Pulmonary artery endothelial cell (primary cell): ENCODE results near the gene PDZD7. TPM values are rescaled to one million over a fixed set of nuclear protein-coding genes. Genes with fewer than 3 reads are reported as not detected.
"Not testable (repeated sequence)": the region's sequence is repeated elsewhere in the genome, so short reads cannot be mapped to it uniquely, and the experiment has no call there.

ENCODE experiments used
- DNase-seq: peaks from one replicate; pipeline ENCODE4 v3.0.0-alpha.2; 2011; ENCODE audit warnings: low read depth, low spot score
- total RNA-seq: library from RNA; depleted of rRNA; stranded (reverse); fragments of >200 nt; gene quantifications from 2 replicates; pipeline ENCODE4 v1.2.3, GENCODE V29; 2014

PDZD7 gene
- total RNA-seq, 1 donor from 2014 or later = 0.46 TPM

DNA sequence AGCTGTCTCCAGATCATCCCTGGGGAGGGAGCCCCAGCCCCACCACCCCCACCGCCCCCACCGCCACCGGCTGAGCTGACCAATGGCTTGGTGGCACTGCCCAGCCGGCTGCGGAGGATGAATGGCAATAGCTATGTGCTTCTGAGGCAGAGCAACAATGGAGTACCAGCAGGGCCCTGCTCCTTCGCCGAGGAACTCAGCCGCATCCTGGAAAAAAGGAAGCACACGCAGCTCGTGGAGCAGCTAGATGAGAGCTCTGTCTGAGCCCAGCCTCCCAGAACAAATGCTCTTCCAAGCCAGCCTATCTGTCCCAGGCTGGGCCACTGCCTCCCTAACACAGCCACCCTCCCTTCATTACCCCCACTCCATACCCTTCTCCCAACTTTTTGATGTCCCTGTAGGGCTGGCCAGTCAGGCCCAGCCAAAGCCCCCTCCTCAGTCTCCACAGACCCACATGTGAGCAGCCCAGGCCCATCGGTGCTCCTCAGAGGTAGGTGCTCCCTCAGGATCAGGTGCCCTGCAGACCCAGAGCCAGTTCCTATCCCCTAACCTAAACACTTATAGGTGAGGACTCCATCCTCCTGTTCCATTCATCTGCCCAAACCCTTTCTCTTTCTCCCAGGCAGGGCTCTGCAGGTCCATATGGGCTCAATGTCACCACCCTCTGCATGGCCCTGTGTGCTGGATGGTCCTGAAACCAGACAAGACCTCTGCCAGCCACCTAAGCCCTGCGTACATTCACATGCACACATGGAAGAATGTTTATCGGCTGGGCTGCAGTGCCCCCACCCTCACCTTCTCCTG is 46.9 kb downstream of the PDZD7 start:
- DNase-seq = no peak

DNA sequence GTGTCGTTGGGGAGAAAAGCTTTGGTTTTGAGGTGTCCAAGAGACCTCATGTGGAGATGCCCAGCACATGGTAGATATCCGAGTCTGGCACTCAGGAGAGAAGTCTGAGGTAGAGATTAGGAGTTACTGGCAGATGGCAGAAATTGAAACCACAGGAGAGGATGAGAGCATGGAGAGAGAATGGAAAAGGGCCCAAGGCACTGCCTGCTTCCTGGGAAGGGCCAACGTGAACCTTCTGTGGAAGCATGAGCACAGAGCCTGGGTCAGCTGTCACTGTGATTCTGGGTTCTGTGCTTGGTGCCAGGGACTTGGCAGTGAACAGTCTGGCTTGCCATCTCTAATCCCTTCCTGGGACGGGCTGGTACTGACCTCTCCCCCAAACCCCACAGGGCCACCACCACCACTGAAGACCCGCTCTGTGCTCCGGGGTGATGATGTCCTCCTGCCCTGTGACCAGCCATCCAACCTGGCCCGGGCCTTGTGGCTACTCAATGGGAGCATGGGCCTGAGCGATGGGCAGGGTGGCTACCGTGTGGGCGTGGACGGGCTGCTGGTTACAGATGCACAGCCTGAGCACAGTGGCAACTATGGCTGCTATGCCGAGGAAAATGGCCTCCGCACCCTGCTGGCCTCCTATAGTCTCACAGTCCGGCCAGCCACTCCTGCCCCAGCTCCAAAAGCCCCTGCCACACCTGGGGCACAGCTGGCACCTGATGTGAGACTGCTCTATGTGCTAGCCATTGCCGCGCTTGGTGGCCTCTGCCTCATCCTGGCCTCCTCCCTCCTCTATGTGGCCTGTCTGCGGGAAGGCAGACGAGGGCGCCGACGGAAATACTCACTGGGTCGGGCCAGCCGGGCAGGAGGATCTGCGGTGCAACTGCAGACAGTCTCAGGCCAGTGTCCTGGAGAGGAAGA is 47.8 kb downstream of the PDZD7 start:
- DNase-seq = no peak

DNA sequence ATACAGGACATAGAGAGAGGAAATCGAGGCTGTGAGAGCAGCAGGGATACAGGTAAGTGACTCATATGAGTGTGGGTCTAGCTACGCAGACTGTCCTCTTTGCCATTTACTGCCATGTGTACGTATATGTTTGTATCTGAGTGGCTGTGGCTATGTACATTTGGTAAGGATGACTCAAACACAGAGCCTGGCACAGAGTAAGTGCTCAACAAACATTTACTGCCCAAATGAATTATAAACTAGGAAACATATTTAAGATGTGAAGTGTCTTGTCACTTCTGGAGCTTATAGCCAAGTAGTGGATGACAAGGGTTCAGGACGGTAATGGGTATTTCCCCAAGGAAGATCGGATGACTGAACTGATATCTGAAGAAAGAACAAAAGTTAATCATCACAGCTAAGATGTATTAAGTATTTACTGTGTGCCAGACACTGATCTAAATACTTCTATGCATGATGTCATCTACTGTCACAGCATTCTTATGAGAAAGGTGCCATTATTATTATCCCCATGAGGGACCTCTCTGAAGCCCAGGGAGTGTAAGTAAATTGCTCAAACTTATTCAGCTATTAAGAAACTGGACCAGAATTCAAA is 49.7 kb downstream of the PDZD7 start:
- no peak for DNase-seq

DNA sequence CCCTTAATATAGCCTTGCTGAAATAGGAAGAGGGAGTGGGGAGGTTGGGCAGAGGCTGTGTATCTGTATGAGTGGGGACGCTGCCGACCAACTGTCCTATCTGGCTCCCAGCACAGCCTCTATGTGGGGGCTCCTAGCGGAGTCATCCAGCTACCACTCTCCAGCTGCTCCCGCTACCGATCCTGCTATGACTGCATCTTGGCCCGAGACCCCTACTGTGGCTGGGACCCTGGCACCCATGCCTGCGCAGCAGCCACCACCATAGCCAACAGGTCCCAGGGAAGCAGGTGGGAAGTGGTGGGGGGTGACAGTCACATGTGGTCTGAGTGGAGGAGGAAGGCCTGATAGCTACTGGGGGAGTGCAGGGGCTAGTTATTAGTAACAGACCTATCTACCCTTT is 50.2 kb downstream of the PDZD7 start:
- DNase-seq = no peak

DNA sequence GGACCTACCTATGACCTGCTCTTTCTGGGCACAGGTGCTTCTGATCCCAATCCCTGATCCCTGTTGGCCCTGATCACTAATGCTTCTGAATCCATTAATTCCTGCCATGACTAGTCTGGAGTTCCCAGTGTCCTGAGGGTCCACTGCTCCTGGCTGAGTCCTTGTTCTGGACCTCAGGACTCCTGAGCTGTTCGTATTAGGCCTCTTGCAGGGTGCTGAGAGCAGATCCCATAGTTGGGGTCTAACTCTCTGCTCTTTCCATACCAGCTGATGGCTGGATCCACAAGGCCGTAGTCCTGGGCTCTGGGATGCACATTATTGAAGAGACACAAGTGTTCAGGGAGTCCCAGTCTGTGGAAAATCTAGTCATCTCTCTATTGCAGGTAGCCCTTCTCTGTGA is 50.6 kb downstream of the PDZD7 start:
- DNase-seq = no peak

DNA sequence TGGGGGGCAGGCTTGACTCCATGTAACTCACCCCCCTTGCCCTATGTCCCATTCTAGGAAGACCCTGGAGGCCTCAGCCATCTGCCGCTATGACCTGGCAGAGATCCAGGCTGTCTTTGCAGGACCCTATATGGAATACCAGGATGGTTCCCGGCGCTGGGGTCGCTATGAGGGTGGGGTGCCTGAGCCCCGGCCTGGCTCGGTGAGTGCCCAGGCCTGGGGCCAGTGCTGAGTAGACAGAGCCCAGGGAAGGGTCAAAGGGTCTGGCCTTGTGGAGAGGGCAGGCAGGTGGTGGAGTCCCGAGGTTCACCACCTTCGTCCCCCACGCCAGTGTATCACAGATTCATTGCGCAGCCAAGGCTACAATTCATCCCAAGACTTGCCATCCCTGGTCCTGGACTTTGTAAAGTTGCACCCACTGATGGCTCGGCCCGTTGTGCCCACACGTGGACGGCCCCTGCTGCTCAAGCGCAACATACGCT is 51.1 kb downstream of the PDZD7 start:
- DNase-seq = no peak

DNA sequence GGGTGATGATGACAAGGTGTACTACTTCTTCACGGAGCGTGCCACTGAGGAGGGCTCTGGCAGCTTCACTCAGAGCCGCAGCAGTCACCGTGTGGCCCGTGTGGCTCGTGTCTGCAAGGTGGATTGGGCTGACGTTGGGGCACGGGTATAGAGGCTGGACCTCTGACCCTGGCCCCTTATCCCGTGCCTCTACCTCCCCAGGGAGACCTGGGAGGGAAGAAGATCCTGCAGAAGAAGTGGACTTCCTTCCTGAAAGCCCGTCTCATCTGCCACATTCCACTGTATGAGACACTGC is 52.1 kb downstream of the PDZD7 start:
- no peak for DNase-seq

DNA sequence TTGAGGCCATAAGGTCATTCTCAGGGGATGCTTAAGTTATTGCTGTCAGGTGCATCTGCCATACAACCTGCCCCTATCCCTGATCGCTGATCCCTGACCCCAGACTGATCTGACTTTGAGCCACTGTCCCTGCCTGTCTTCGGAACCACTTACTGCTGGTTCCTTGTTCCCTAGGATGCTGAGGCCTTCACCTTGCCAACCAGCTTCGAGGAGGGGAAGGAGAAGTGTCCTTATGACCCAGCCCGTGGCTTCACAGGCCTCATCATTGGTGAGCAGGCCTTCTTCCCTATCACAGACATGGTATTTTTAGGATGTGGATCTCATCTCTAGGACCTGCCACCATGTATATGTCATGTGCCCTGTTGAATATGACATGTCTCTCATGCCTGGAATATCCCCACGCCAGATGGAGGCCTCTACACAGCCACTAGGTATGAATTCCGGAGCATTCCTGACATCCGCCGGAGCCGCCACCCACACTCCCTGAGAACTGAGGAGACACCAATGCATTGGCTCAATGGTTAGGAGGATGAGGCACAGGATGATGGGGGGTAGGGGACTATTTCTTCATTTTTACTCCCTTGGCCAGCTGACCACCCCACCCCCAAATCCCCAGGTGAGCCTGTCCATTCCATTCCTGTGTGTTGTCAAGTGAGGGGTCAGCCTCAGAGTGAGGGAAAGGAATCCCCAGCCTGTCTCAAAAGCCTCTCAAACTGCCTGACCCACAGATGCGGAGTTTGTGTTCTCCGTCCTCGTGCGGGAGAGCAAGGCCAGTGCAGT is 52.6 kb downstream of the PDZD7 start:
- DNase-seq = no peak

DNA sequence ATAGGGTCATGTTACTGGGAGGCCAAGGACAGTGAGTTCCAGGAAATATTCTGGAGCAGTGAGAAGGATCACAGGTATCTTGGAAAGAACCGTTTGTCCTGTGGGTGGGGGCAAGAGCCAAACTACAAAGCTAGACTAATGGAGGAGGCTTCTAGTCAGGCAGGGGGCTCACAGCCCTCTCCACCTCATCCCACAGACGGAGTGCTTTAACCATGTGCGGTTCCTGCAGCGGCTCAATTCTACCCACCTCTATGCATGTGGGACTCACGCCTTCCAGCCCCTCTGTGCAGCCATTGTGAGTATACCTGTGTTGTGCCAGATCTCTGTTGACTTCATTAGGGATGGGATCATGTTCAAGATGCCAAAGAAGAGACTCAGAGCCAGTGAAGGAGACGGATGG is 53.5 kb downstream of the PDZD7 start:
- no peak for DNase-seq

DNA sequence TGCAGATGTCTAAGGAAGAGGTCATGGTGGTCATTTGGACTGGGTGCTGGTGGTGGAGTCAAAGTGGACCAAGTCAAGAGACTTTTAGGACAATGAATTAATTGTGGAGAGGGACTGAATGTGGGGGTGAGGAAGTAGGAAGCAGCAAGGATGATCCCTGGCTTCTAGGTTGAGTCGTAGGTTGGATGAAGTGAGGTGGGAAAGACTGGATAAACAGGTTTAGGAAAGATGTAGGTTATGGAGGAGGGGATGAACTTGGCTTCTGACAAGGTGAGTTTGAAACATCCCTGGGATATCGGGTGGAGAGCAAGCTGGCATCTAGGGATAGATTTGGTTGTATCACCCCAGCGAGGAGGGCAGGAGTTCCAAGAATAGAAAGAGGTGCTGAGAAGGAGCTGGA is 54.0 kb downstream of the PDZD7 start:
- no peak for DNase-seq

DNA sequence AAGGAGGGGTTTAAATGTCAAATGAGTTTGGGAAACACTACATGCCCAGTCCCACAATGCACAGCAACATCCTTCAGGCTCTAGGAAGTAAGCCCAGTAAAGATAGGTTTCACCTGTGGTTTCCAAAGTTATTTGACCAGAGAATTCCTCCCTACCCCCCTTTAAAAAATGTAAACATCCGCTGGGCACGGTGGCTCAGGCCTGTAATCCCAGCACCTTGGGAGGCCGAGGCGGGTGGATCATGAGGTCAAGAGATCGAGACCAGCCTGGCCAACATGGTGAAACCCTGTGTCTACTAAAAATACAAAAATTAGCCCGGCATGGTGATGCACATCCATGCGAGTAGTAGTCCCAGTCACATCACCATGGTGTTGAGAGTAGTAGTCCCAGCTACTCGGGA is 55.5 kb downstream of the PDZD7 start:
- not testable (repeated sequence) for DNase-seq

DNA sequence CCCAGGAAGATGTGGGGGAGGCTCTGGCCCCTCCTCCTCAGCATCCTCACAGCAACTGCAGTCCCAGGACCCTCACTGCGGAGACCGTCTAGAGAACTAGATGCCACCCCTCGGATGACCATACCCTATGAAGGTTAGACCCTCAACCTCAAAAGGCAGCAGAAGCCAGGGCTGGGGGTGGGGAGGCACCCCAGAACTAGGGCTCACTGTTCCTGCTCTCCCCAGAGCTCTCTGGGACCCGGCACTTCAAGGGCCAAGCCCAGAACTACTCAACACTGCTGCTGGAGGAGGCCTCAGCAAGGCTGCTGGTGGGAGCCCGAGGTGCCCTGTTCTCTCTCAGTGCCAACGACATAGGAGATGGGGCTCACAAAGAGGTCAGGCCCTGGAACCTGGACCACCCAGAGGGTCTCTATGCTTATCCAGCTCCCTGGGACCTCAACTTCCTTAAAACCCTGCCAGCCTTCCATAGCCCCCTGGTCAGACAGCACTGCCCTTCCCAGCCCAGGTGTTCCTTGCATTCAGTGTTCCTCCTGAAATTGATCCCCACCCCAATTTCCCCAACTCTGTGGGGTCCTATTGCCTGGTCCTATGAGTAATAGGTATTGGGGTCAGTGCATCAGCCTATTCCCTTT is 57.9 kb downstream of the PDZD7 start:
- DNase-seq = no peak

DNA sequence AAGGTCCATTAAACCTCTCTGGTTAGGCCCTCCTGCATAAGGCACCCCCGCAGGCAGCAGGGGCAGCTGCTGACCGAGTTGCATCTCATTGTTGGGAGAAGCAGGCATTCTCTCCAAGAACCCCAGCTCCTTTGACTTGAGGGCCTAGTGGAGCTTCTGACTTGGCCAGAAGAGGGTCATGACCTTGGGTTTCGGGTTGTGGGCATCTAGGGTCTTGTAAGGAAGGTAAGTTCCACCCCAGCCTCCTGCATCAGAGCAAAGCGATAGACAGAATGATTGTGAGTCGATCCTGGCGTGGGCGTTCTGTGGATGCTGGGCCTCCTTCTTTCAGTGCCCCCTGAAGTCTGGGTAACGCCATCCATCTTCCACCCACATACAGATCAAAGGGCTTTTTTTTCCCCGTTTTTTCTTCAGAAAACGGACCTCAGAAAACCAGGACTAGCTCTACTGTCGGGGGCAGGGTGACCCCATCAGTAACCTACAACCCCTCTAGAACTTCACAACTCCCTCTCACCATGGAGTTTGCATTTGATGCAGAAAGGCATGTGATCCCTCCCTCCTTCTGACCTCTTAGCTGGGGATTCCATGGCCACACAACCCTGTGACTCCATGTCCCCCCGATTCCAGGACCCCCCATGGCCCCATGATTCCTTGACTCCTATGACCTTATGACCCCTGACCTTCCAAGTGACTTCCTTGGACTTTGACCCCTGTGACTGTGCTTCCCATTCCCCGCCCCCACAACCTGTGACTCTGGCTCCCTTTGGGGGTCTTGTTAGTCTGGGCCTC is 58.6 kb downstream of the PDZD7 start:
- no peak for DNase-seq

DNA sequence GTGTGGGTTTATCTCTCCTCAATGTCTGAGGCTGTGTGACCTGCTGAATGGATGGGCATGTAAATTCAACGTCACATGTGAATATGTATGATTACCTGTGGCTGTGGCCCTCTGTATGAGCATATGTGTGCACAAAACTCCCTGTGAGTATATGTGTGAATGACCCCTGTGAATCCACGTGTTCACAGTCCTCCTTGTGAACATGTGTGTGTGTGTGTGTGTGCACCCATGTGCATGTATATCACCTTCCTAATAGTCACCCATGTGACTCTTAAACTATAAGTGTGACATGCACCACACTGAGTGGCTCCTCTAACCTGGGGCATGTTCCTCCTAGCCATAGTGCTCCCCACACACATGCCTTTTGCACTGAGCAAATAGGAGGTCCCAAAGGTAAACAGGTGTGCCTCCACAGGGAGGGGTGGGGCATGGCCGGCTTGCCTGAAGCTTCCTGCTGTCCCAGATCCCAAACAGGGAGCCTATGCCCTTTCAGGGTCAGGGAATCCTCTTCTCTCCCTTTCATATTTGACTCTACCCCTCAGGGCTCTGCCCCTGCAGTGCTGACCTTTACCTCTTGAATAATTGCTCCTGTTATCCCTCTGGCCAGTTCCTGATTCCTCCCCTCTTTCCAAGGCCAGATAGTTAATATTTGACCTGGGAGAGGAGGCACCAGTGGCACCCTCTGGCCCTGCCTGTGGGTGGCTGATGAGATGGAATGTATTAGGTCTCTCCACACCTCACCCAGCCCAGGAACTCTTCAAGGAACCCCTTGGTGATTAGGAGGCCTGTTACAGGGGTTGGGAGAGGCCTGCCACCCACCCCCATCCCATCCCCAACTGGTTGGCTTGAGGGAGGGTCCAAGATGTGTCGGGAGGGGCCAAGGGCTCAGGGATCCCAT is 59.8 kb downstream of the PDZD7 start:
- no peak for DNase-seq

DNA sequence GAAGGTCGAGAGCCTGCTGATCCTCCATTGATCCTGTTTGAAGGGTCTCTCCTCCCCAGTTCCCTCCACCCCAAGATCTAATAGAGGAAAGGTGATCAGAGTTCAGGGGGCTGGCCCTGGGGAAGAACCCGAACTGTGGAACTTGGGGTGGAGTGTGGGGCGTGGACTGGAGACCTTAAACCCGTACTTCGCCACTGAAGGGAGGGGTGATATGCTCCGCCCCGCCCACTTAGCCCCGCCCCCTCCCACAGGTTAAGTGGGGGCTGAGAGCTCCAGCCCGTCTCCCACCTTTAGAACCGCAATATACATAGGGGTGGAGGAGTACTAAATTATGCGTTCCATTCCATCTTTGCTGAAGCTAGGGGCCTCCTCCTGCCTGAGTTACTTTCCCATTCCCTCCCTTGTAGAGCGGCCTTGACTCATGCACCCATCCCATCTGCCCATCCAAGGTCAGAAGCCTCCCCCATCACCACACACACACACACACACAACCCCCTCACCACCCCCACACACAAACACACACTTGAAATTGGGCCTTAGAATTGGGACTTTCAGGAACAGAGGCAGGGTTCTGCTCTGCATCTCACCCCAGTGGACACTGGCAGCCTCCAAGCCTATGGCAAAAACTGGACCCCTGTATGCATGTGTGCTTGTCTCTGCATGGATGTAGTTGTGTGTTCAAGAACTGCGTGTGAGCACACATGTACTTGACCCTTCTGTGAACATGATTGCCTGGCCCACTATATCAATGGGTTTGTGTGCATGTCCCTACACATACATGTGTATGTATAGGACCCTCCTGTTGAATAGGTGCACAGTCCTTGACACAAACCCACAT is 60.6 kb downstream of the PDZD7 start:
- no peak for DNase-seq

DNA sequence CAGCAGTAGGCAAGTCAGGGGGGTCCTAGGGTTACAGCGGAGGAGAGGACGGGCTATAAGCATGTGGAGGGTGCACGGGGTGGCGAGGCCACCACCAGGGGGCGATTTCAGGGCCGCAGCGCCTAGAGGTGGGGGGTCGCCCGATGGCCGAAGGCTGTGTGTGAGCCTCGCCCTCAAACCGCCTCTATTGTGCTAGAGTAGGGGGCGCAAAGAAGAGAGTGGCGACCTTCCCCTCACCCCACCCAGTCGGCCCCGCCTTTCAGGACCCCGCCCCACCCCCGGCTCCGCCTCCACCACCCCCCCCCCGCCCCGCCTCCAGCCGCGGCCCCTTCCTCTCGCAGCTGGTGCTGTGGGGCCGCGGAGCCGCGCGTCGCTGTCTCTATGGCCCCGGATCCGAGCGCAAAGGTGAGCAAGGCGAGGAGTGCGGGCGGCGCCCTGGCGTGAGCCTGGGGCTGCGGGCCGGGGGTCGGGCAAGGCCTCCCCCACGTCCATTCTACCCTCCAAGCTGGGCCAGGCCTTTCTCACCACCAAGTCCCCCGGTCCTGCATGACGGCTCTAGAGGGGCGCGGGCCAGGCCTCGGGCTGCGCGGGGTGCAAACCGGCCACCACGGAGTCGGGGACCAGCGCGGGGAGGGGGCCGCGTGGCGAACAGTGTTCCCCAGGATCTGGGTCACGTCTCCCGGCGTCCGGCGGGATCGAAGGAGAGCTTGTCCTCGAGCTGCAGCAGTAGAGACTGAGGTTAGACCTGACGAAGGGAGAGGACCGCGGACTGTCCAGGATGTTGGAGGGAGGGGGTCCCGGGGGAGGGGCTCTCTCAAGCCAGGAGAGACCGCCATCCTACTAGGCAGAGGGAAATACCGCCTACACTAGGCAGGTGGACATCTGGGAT is 61.5 kb downstream of the PDZD7 start, which contains the start of gene SEMA4G:
Gene SEMA4G (plus strand): TSS at position 318 of the 889 bp plus-strand sequence. CDS start 3,409 bp downstream, outside the sequence.
- DNase-seq = no peak

DNA sequence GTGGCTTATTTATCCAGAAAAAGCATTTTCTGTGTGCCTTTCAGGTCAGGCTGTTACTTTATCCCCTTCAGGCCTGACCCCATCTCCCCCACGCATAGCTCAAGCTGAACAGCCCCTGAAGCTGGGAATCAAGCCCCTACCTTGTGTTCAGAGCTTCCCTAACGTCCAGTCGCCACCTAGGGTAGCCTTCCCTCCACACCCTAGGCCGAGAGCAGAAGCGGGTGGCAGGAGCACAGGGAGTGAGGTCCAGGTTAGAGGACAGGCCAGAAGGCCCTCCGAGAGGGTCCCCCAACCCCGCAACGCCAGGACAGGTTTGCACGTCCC is 62.1 kb downstream of the PDZD7 start:
- no peak for DNase-seq
